PC-3 (cell line): ENCODE data around the gene PLEKHG2. TPM values are rescaled to one million over a fixed set of nuclear protein-coding genes. Genes with fewer than 3 reads are reported as not detected.

Experiments used
- ATAC-seq: fragments of 200-7000 bp; cut with Tn5 transposase; 2 replicates; pipeline ENCODE4 v1.9.1; 2020; ENCODE audit warnings: mild to moderate bottlenecking, moderate library complexity
- BruUV-seq: library from RNA; stranded (reverse); fragments of 400-500 nt; replicated peaks from 2 replicates; lab custom pipeline; 2021; lab: Mats Ljungman, UMichigan
- CTCF ChIA-PET: fragments of 300-600 bp; sonication (Branson Sonifier 250); formaldehyde crosslinking; loops from one replicate; lab custom pipeline; 2022; ENCODE audit warnings: antibody characterized with exemption; lab: Charles Lee
- POLR2A ChIA-PET: fragments of 300-600 bp; sonication (Branson Sonifier 250); formaldehyde crosslinking; loops from one replicate; lab custom pipeline; 2022; ENCODE audit warnings: antibody characterized with exemption; ENCODE audit not compliant: unreplicated experiment; lab: Charles Lee
- DNase-seq: peaks from one replicate; pipeline ENCODE4 v3.0.0-alpha.2; 2015
- H2AFZ ChIP-seq: fragments of 300-600 bp; sonication (generic); 2 replicates; pipeline ENCODE4 v1.6.0; 2016; ENCODE audit warnings: antibody characterized with exemption, low read length
- H3F3A ChIP-seq: fragments of 300-600 bp; sonication (generic); one replicate; pipeline ENCODE4 v1.6.0; 2017; ENCODE audit warnings: antibody characterized with exemption, low read length, control low read depth, mild to moderate bottlenecking; ENCODE audit not compliant: unreplicated experiment
- H3K27ac ChIP-seq: fragments of 300-600 bp; sonication (generic); 2 replicates; pipeline ENCODE4 v1.5.1; 2016; ENCODE audit warnings: mild to moderate bottlenecking, low read length
- H3K27me3 ChIP-seq: fragments of 300-600 bp; sonication (generic); 2 replicates; pipeline ENCODE4 v1.6.1; 2016; ENCODE audit warnings: low read length, mixed read lengths
- H3K36me3 ChIP-seq: fragments of 300-600 bp; sonication (generic); 2 replicates; pipeline ENCODE4 v1.6.1; 2016; ENCODE audit warnings: low read depth, mixed run types, low read length, mixed read lengths
- H3K4me1 ChIP-seq: fragments of 300-600 bp; sonication (generic); 2 replicates; pipeline ENCODE4 v1.5.1; 2016; ENCODE audit warnings: low read length; ENCODE audit not compliant: insufficient read depth
- H3K4me2 ChIP-seq: fragments of 300-600 bp; sonication (generic); 2 replicates; pipeline ENCODE4 v1.6.0; 2016; ENCODE audit warnings: low read length
- H3K4me3 ChIP-seq: fragments of 300-600 bp; sonication (generic); 2 replicates; pipeline ENCODE4 v1.5.1; 2016; ENCODE audit warnings: mild to moderate bottlenecking, low read length, mixed read lengths
- H3K79me2 ChIP-seq: fragments of 300-600 bp; sonication (generic); 2 replicates; pipeline ENCODE4 v1.6.1; 2017; ENCODE audit warnings: low read length, mixed read lengths
- H3K9ac ChIP-seq: fragments of 300-600 bp; sonication (generic); 2 replicates; pipeline ENCODE4 v1.6.0; 2016; ENCODE audit warnings: mild to moderate bottlenecking, low read length
- H3K9me2 ChIP-seq: fragments of 300-600 bp; sonication (generic); replicated peaks from 2 replicates; pipeline ENCODE4 v1.6.1; 2016; ENCODE audit warnings: mixed run types, low read length, mixed read lengths
- H3K9me3 ChIP-seq: fragments of 300-600 bp; sonication (generic); 2 replicates; pipeline ENCODE4 v1.6.1; 2016; ENCODE audit warnings: low read length, mixed read lengths
- H4K20me1 ChIP-seq: fragments of 300-600 bp; sonication (generic); 2 replicates; pipeline ENCODE4 v1.6.1; 2016; ENCODE audit warnings: low read length, mixed read lengths
- CTCF ChIP-seq: fragments of 300-600 bp; sonication (generic); conservative IDR thresholded peaks from 2 replicates; pipeline ENCODE4 v1.5.1; 2017; ENCODE audit warnings: antibody characterized with exemption, low read depth, mild to moderate bottlenecking, low read length
- EZH2 ChIP-seq: fragments of 300-600 bp; sonication (generic); IDR thresholded peaks from one replicate; pipeline ENCODE4 v1.6.1; 2017; ENCODE audit warnings: antibody characterized with exemption, mild to moderate bottlenecking, low read length; ENCODE audit not compliant: unreplicated experiment
- EZH2phosphoT487 ChIP-seq: fragments of 300-600 bp; sonication (generic); IDR thresholded peaks from 2 replicates; pipeline ENCODE4 v1.6.1; 2018; ENCODE audit warnings: mild to moderate bottlenecking, antibody characterized with exemption, low read length, borderline replicate concordance
- intact Hi-C: fragments of 100-400 bp; cut with micrococcal nuclease; formaldehyde crosslinking; loops from 2 replicates; pipeline ENCODE4 v1.9.0; 2023
- total RNA-seq: library from RNA; depleted of rRNA; stranded (reverse); fragments of >200 nt; gene quantifications from 2 replicates; pipeline ENCODE4 v1.2.3, GENCODE V29; 2014

PLEKHG2 gene
- total RNA-seq, 1 experiment from 2014 or later = 8.3 TPM

DNA sequence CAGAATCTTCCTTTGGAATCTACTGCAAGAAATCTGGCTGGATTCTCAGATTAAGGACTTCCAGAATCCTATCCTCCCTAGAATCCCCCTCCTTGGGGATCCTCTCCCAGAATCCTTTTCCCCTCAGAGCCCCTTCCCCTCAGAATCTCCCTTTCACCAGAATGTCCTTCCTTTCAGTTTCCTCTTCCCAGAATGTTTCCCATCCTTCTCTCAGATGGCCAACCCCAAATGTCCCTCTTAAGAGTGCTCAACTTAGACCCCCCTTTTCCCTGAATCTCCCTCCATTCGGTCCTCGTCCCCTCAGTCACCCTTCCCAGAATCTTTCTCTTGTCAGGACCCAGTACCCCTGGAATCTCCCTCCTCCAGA lies 23.9 kb downstream of the PLEKHG2 start:
- ChIA-PET CTCF (no interaction called here), POLR2A (interaction anchor here (0.6 to 1.0 kb wide), 9 partner anchors 9 to 1049 kb away, joined by 3 to 6 read pairs (median 4); partner anchors contain the start of genes DYRK1B and SUPT5H)
- H3K27ac ChIP-seq = peak overlapping the region; percentile 67
- peaks cover 32% of the 10 kb centered on the region for H3K79me2 ChIP-seq
- no peaks in the 10 kb centered on the region for H3K27me3 ChIP-seq
- H3K4me3 ChIP-seq = peak overlapping the region; percentile 95
- peaks cover 30% of the 10 kb centered on the region for H3K36me3 ChIP-seq
- H4K20me1 ChIP-seq = peaks cover 21% of the 10 kb centered on the region
- DNase-seq (no peak), ATAC-seq (no peak)
- peak overlapping the region; percentile 99 for H3K4me2 ChIP-seq
- peak overlapping the region; percentile 100 for H3K9ac ChIP-seq
- 0 out of 2 replicates have a peak overlapping the region, but pooled peaks have one; percentile 29 for H2AFZ ChIP-seq
- H3K4me1 ChIP-seq = peaks cover 23% of the 10 kb centered on the region
- TF ChIP-seq EZH2 (no peak), CTCF (no peak), EZH2phosphoT487 (no peak)
- intact Hi-C loops = no loop called here
- H3K9me2 ChIP-seq = no peaks in the 10 kb centered on the region
- BruUV-seq = TSS peak; percentile 98
- peaks cover 27% of the 10 kb centered on the region for H3F3A ChIP-seq
- H3K9me3 ChIP-seq = no peaks in the 10 kb centered on the region

GRCh38 chr19:39438270-39438934 lies 25.9 kb downstream of the PLEKHG2 start:
- H3K79me2 ChIP-seq = peaks cover 24% of the 10 kb centered on the region
- H3K9ac ChIP-seq = no peak overlapping the region
- CTCF ChIA-PET = interaction anchor here (0.6 to 0.7 kb wide), 2 partner anchors 37 to 356 kb away, joined by 3 to 4 read pairs; no protein-coding TSS in a partner anchor
- H3K9me2 ChIP-seq = no peaks in the 10 kb centered on the region
- no TSS peak for BruUV-seq
- H3K9me3 ChIP-seq = no peaks in the 10 kb centered on the region
- ATAC-seq = no peak
- peaks cover 15% of the 10 kb centered on the region for H4K20me1 ChIP-seq
- H3K4me1 ChIP-seq = peaks cover 19% of the 10 kb centered on the region
- H3K36me3 ChIP-seq = peaks cover 18% of the 10 kb centered on the region
- H2AFZ ChIP-seq = no peak overlapping the region
- TF ChIP-seq EZH2 (no peak), CTCF (no peak), EZH2phosphoT487 (no peak)
- peak; percentile 32 for DNase-seq
- no peak overlapping the region for H3K4me2 ChIP-seq
- intact Hi-C loops = no loop called here
- no peak overlapping the region for H3K4me3 ChIP-seq
- H3K27me3 ChIP-seq = no peaks in the 10 kb centered on the region
- POLR2A ChIA-PET = interaction anchor here (0.6 kb wide), 1 partner anchor 1434 kb away, joined by 3 read pairs; no protein-coding TSS in a partner anchor
- no peak overlapping the region for H3K27ac ChIP-seq
- peaks cover 16% of the 10 kb centered on the region for H3F3A ChIP-seq
